Rectal smooth muscle tissue (tissue), 1 donor: ENCODE results near the gene B9D2.
"Not testable (repeated sequence)": the region's sequence is repeated elsewhere in the genome, so short reads cannot be mapped to it uniquely, and the experiment has no call there.

Source experiments
- H3K27ac ChIP-seq: one replicate; pipeline ENCODE4 v1.7.0; 2013; ENCODE audit warnings: low read depth, low read length, inconsistent platforms
- H3K27me3 ChIP-seq: one replicate; pipeline ENCODE4 v1.7.0; 2013; ENCODE audit warnings: low read length; ENCODE audit not compliant: control insufficient read depth, insufficient read depth
- H3K36me3 ChIP-seq: one replicate; pipeline ENCODE4 v1.7.0; 2013; ENCODE audit warnings: low read length; ENCODE audit not compliant: control insufficient read depth, insufficient read depth
- H3K4me1 ChIP-seq: one replicate; pipeline ENCODE4 v1.7.0; 2013; ENCODE audit warnings: low read length; ENCODE audit not compliant: control insufficient read depth, insufficient read depth
- H3K4me3 ChIP-seq: one replicate; pipeline ENCODE4 v1.7.0; 2013; ENCODE audit warnings: low read length
- H3K9ac ChIP-seq: one replicate; pipeline ENCODE4 v1.7.0; 2013; ENCODE audit warnings: low read length

Gene B9D2, protein sequence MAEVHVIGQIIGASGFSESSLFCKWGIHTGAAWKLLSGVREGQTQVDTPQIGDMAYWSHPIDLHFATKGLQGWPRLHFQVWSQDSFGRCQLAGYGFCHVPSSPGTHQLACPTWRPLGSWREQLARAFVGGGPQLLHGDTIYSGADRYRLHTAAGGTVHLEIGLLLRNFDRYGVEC

DNA sequence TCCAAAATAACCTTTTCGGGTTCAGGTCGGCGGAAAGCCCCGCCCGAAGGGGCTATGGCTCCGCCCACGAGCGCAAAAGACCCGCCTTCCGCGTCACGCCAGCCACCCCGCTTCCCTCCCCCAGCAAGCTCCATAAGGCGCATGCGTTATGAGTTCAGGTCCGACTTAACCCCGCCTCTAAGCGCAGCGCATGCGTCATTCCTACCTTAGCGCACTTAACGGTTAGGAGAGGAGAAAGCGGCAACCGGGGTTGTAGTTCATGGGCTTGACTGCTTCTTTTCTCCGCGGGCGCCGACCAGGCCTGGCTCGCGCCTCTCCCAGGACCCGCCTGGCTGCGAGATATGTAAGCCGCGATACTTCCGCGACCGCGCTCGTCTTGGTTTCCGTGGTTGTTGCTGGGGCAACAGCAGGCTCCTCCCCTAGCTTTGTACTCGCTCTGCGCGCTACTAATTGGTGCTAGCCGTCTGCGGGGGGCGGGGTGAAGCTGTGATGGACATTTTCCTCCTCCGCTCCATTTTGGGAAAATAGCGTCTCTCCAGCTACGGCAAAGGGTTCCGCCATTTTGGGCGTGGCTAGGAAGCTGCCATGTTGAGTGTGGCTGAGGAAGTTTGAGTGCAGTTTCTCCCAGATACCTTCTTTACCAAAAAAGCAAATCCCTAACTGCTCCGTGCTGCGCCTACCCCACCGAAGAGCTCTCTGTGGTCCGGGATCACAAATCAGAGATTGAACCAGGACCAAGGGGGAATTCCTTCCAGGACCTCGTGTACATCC, at the start of gene B9D2:
B9D2 (minus strand) TSS at position 397 of the 771 bp plus-strand sequence. CDS start 630 bp downstream, outside the sequence.
- Histone ChIP-seq H3K9ac (peak within 1 kb of the TSS; percentile 86), H3K36me3 (peaks cover 2% of the 10 kb centered on the region), H3K27me3 (no peaks in the 10 kb centered on the region), H3K4me3 (peak within 1 kb of the TSS; percentile 98), H3K27ac (peak within 1 kb of the TSS; percentile 100), H3K4me1 (peaks cover 8% of the 10 kb centered on the region)

DNA sequence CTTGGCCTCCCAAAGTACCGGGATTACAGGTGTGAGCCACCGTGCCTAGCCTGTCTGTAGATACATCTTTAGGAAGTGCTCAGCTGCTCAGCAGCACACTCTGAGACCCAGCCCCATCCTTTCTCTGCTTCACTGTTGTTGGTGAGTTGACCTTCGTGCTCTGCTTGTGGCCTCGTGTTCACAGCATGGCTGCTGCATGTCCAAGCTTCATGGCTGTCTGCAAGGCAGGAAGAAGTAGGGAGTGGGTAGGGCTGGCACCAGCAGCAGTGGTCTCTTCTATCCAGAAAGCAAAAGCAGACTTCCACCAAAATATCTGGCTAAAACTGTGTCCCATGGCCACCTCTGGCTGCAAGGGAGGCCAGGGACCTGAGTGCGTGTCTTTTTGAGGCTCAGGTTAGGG, 49.0 kb upstream of the B9D2 start:
- H3K27ac ChIP-seq, result no peak overlapping the region
- H3K27me3 ChIP-seq, result no peaks in the 10 kb centered on the region
- no peak overlapping the region for H3K9ac ChIP-seq
- peaks cover 26% of the 10 kb centered on the region for H3K36me3 ChIP-seq
- H3K4me1 ChIP-seq, result no peaks in the 10 kb centered on the region
- H3K4me3 ChIP-seq, result no peak overlapping the region

DNA sequence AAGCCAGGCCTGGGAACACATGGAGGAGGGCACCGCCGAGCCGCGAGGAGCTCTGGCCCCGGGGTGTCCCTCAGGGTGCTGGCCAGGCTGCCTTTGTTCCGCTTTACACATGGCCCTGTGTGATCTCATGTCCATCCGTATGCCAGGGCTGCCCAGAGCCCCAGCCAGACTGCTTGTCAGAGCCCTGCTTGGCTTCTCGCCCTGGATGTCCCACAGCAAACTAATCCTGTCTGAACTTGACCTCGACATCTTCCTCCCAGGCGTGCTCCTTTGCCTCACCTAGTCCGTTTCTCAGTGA, 48.0 kb upstream of the B9D2 start:
- no peak overlapping the region for H3K27ac ChIP-seq
- no peak overlapping the region for H3K4me3 ChIP-seq
- H3K4me1 ChIP-seq, result no peaks in the 10 kb centered on the region
- peaks cover 24% of the 10 kb centered on the region for H3K36me3 ChIP-seq
- no peak overlapping the region for H3K9ac ChIP-seq
- no peaks in the 10 kb centered on the region for H3K27me3 ChIP-seq

DNA sequence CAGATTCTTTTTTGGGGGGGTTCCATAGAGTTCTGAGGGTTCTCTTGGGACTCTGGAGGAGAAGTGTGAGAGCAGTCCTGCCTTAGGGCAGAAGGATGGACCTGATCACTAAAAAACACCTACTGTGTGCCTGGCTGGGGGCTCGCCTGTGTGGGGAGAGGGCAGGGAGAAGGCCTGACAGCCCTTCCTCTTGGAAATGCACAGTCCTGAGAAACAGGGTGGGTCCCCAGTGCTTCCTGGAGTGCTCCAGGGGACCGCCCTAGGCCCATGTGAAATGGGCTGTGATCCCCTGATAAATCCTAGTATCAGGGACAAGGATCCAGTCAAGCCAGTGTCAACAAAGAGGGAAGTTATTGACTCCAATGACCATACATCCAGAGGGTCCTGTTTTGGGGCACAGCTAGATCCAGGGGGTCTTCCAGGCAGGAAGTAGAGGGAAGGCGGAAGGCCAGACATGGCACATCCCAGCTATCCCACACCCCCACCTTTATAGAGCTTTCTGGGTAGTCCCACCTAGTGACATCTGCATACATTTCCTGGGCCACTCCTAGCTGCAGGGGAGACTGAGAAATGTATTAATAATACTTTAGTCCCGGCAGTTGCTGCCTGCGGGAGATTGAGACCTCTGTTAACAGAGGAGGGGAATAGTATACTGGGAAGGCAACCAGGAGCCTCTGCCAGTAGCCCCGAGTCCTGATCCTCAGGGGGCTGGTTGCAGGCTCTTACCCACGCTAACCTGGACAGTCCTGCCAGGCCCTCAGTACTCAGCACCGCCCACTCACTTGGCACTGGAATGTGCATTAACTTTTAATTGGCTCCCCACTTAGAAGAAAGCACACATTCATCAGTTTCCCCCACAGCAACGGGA, 47.4 kb upstream of the B9D2 start:
- no peak overlapping the region for H3K4me3 ChIP-seq
- no peaks in the 10 kb centered on the region for H3K27me3 ChIP-seq
- no peaks in the 10 kb centered on the region for H3K4me1 ChIP-seq
- peaks cover 23% of the 10 kb centered on the region for H3K36me3 ChIP-seq
- no peak overlapping the region for H3K27ac ChIP-seq
- H3K9ac ChIP-seq, result no peak overlapping the region

DNA sequence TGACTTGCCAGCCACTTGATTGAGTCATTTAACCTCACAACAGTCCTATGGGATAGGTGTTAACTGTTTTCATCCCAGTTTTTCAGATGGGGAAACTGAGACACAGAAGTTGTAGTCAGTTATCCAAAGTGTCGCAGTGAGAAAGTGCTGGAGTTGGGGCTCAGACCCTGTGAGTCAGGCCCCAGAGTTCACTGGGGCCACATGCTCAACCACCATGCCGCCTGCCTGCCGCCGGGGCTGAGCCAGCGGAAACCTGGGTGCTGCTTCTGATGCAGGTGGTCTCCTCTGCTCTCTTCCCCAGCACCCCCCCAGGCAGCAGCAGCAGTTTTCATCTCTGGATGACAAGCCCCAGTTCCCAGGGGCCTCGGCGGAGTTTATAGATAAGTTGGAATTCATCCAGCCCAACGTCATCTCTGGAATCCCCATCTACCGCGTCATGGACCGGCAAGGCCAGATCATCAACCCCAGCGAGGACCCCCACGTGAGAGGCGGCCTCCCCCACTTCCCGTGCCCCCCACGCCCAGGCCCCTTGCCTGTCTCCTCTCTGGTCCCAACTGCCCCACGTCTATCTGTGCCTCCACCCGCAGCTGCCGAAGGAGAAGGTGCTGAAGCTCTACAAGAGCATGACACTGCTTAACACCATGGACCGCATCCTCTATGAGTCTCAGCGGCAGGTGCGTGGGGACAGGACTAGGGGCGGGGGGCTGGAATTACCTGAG, 46.5 kb upstream of the B9D2 start:
- Histone ChIP-seq H3K27ac (no peak overlapping the region), H3K27me3 (no peaks in the 10 kb centered on the region), H3K36me3 (peaks cover 20% of the 10 kb centered on the region), H3K9ac (no peak overlapping the region), H3K4me1 (no peaks in the 10 kb centered on the region), H3K4me3 (no peak overlapping the region)

DNA sequence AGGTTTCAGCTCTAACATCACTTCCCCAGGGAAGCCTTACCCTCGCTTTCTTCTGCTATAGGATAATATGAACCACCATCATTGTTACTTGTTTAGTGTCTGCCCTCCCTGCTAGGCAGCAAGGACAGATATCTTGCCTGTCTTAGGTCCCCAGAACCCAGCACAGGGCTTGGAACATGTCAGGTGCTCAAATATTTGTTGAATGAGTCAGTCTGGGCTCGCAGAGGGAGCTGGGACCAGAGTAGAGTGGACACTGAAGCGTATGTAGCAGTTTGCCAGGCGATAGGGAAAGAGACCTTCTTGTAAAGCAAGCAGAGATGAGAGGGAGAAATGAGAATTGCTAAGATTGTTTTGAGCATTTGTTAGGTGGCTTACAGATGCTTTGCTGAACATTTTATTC, 45.3 kb upstream of the B9D2 start:
- Histone ChIP-seq H3K4me1 (no peaks in the 10 kb centered on the region), H3K36me3 (peaks cover 12% of the 10 kb centered on the region), H3K27ac (no peak overlapping the region), H3K27me3 (no peaks in the 10 kb centered on the region), H3K9ac (no peak overlapping the region), H3K4me3 (no peak overlapping the region)

DNA sequence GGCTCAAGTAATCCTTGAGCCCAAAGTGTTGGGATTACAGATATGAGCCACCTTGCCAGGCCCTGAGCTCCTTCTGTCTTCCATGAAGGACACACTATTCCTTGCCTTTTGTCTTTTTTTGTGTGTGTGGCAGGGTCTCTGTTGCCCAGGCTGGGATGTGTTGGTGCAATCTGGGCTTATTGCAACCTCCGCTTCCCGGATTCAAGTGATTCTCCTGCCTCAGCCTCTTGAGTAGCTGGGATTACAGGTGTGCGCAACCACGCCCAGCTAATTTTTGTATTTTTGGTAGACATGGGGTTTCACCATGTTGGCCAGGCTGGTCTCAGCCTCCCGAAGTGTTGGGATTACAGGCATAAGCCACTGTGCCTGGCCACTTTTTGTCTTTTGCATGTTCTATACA, 44.9 kb upstream of the B9D2 start:
- not testable (repeated sequence) for H3K4me1 ChIP-seq, H3K9ac ChIP-seq, H3K27ac ChIP-seq, H3K4me3 ChIP-seq, H3K27me3 ChIP-seq
- peaks cover 12% of the 10 kb centered on the region for H3K36me3 ChIP-seq

DNA sequence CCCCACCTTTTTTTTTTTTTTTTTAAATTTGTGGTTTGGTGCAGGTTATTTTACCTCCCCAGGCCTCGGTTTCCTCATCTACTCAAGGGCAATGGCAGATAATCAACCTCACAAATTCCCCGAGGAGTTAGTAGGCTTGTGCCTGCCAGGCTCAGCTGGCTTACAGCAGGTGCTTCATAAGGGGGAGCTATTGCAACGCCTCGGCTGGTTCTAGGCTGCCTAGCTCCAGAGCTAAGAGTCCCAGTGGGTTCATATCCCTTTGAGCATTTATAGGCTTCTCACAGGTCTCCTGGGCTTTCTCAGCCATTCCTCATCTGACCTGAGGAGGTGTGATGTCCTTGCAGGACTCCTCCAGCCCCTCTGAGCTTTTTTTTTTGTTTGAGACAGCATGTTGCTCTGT, 44.3 kb upstream of the B9D2 start:
- no peaks in the 10 kb centered on the region for H3K27me3 ChIP-seq
- no peaks in the 10 kb centered on the region for H3K4me1 ChIP-seq
- no peak overlapping the region for H3K27ac ChIP-seq
- H3K4me3 ChIP-seq, result no peak overlapping the region
- H3K36me3 ChIP-seq, result peaks cover 6% of the 10 kb centered on the region
- H3K9ac ChIP-seq, result no peak overlapping the region

DNA sequence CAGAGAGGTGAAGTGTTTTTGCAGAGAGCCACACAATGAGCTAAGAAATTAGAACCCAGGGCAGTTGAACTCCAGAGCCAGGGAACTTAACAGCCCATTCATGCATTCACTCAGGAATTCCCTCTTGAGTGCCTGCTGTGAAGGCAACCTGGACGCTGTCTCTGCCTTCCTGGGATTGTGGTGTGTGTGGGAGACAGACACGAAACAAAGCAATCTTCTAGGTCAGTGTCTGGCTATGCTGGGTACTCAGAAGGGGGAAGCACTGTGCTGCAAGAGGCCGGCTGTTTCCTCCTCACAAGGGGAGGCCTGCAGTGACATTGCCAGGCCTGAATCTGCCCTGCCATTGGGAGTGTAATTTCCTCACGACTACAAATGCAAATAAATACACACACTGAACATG, 43.3 kb upstream of the B9D2 start:
- Histone ChIP-seq H3K4me1 (no peaks in the 10 kb centered on the region), H3K27ac (no peak overlapping the region), H3K27me3 (no peaks in the 10 kb centered on the region), H3K9ac (no peak overlapping the region), H3K4me3 (no peak overlapping the region), H3K36me3 (peaks cover 3% of the 10 kb centered on the region)

DNA sequence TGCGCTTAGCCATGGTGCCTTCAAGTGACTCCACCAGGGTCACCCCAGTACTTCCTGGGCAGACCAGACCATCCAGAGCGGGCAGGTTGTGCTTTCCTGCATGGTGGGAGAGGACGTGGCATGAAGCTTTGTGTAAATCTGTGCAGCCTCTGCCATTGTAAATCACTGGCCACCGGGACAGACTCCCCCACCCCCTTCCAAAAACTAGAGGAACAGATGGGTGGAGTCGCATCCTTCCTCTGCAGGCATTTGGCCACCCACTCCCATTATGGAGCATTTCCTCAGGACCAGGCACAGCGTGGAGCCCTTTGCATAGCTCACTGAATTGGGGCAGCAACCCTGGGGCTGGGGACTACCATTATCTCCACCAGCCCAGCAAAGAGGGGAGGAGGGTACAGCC, 41.8 kb upstream of the B9D2 start:
- H3K9ac ChIP-seq, result no peak overlapping the region
- no peaks in the 10 kb centered on the region for H3K36me3 ChIP-seq
- H3K27ac ChIP-seq, result no peak overlapping the region
- no peaks in the 10 kb centered on the region for H3K4me1 ChIP-seq
- no peak overlapping the region for H3K4me3 ChIP-seq
- H3K27me3 ChIP-seq, result no peaks in the 10 kb centered on the region

DNA sequence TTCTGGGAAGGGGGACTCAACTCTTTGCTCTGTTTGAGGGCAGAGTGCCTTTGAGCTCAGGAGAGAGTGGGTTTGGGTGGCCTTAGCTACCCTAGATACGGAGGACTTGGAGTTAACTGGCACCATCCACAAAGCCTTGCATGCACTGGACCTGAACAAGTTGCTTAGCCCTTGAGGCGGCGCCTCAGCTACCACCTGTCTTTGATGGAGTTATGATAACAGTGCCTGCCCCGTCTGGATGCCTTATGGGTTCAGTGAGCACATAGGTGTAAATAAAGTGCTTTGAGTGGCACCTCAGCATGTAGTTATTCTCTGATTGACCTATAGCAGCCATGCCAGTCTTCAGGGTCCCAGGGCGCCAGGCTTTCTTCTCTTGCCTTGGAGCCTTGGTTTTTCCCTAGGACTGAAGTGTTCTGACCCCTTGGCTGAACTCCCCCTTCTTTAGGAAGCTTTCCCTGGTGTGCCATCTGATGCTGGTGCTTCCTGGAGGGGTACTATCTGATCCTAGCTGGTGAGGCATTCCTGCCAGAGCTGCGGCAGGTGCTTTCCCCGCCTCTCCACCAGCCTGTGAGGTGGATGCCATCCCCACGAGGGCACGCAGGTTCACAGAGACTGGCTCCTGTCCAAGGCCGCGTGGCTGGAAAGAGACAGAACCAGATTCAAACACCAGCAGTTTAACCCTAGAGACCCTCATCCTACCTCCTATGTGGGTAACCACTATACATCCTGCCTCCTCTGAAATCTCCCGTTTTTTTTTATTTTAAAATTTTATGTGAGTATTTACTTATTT, 39.4 kb upstream of the B9D2 start:
- Histone ChIP-seq H3K27ac (no peak overlapping the region), H3K4me1 (peaks cover 5% of the 10 kb centered on the region), H3K36me3 (no peaks in the 10 kb centered on the region), H3K9ac (no peak overlapping the region), H3K4me3 (no peak overlapping the region), H3K27me3 (no peaks in the 10 kb centered on the region)
